HFFc6 (cell line): ENCODE results near the gene SIK1. TPM values are rescaled to one million over a fixed set of nuclear protein-coding genes. Genes with fewer than 3 reads are reported as not detected.
"Not testable (repeated sequence)": the region's sequence is repeated elsewhere in the genome, so short reads cannot be mapped to it uniquely, and the experiment has no call there.

ENCODE experiments used
- DNase-seq: peaks from one replicate; pipeline ENCODE4 v3.0.0-alpha.2; 2018
- H3K27ac Mint-ChIP-seq: 2 replicates; pipeline ENCODE4 v1.8.0; 2020; ENCODE audit warnings: mild to moderate bottlenecking, mixed read lengths
- H3K27me3 Mint-ChIP-seq: 2 replicates; pipeline ENCODE4 v1.8.0; 2021; ENCODE audit warnings: mild to moderate bottlenecking, moderate library complexity, mixed read lengths; ENCODE audit not compliant: insufficient read depth
- H3K36me3 Mint-ChIP-seq: 2 replicates; pipeline ENCODE4 v1.8.0; 2021; ENCODE audit warnings: low read depth, mixed read lengths
- H3K4me1 Mint-ChIP-seq: 2 replicates; pipeline ENCODE4 v1.8.0; 2020; ENCODE audit warnings: low read depth, mixed read lengths
- H3K4me3 Mint-ChIP-seq: 2 replicates; pipeline ENCODE4 v1.8.0; 2020; ENCODE audit warnings: mild to moderate bottlenecking, moderate library complexity, mixed read lengths
- H3K9me3 Mint-ChIP-seq: 2 replicates; pipeline ENCODE4 v1.8.0; 2020; ENCODE audit warnings: mild to moderate bottlenecking, mixed read lengths
- total RNA-seq, 6 experiments: library from RNA; stranded (reverse); fragmentation: NEBNext Ultra II Directional; extraction: Animal tissue kit (Norgen Biotek cat#: 25700); gene quantifications; 2 replicates in 1 of 6; 3 replicates in 5 of 6; pipeline ENCODE4 v1.2.3, GENCODE V29; 2021

The SIK1 gene
- total RNA-seq, 6 experiments from 2014 or later, result 3.9 to 5.5 (median 4.7) TPM

GRCh38 chr21:43451850-43452249 is 24.9 kb upstream of the SIK1 start:
- not testable (repeated sequence) for H3K36me3 Mint-ChIP-seq, H3K9me3 Mint-ChIP-seq, H3K4me3 Mint-ChIP-seq, DNase-seq, H3K27ac Mint-ChIP-seq, H3K4me1 Mint-ChIP-seq, H3K27me3 Mint-ChIP-seq

GRCh38 chr21:43450287-43450686 is 23.4 kb upstream of the SIK1 start:
- H3K9me3 Mint-ChIP-seq, DNase-seq, H3K36me3 Mint-ChIP-seq, H3K4me3 Mint-ChIP-seq, H3K27ac Mint-ChIP-seq, H3K4me1 Mint-ChIP-seq, H3K27me3 Mint-ChIP-seq: not testable (repeated sequence)

- H3K27me3 Mint-ChIP-seq, H3K27ac Mint-ChIP-seq, H3K4me3 Mint-ChIP-seq: not testable (repeated sequence)
Observed at GRCh38 chr21:43447353-43447977, 20.5 kb upstream of the SIK1 start.

GRCh38 chr21:43446277-43446932 is 19.5 kb upstream of the SIK1 start:
- H3K9me3 Mint-ChIP-seq, H3K27ac Mint-ChIP-seq, DNase-seq, H3K36me3 Mint-ChIP-seq, H3K27me3 Mint-ChIP-seq, H3K4me3 Mint-ChIP-seq, H3K4me1 Mint-ChIP-seq: not testable (repeated sequence)

More at GRCh38 chr21:43447353-43447977, 20.5 kb upstream of the SIK1 start:
- not testable (repeated sequence) for H3K4me1 Mint-ChIP-seq, H3K36me3 Mint-ChIP-seq, DNase-seq, H3K9me3 Mint-ChIP-seq

- not testable (repeated sequence) for DNase-seq, H3K27me3 Mint-ChIP-seq, H3K36me3 Mint-ChIP-seq, H3K27ac Mint-ChIP-seq, H3K4me1 Mint-ChIP-seq, H3K9me3 Mint-ChIP-seq, H3K4me3 Mint-ChIP-seq
Observed at GRCh38 chr21:43444524-43444923, 17.6 kb upstream of the SIK1 start.

GRCh38 chr21:43442571-43442970 is 15.6 kb upstream of the SIK1 start:
- H3K9me3 Mint-ChIP-seq, H3K27me3 Mint-ChIP-seq, H3K4me3 Mint-ChIP-seq, DNase-seq, H3K4me1 Mint-ChIP-seq, H3K36me3 Mint-ChIP-seq, H3K27ac Mint-ChIP-seq: not testable (repeated sequence)

GRCh38 chr21:43440835-43441727 is 14.2 kb upstream of the SIK1 start:
- H3K36me3 Mint-ChIP-seq, H3K9me3 Mint-ChIP-seq, H3K4me1 Mint-ChIP-seq, H3K27ac Mint-ChIP-seq, H3K4me3 Mint-ChIP-seq, H3K27me3 Mint-ChIP-seq, DNase-seq: not testable (repeated sequence)

- H3K9me3 Mint-ChIP-seq, H3K27ac Mint-ChIP-seq, DNase-seq, H3K4me1 Mint-ChIP-seq, H3K4me3 Mint-ChIP-seq, H3K27me3 Mint-ChIP-seq, H3K36me3 Mint-ChIP-seq: not testable (repeated sequence)
Observed at GRCh38 chr21:43439316-43440075, 12.6 kb upstream of the SIK1 start.

- H3K9me3 Mint-ChIP-seq, H3K27ac Mint-ChIP-seq, H3K27me3 Mint-ChIP-seq, H3K4me1 Mint-ChIP-seq, H3K4me3 Mint-ChIP-seq, H3K36me3 Mint-ChIP-seq, DNase-seq: not testable (repeated sequence)
Observed at GRCh38 chr21:43436272-43436671, 9.3 kb upstream of the SIK1 start.

GRCh38 chr21:43433340-43434136 is 6.6 kb upstream of the SIK1 start:
- H3K27me3 Mint-ChIP-seq, H3K4me3 Mint-ChIP-seq, H3K36me3 Mint-ChIP-seq, H3K4me1 Mint-ChIP-seq, H3K27ac Mint-ChIP-seq, DNase-seq, H3K9me3 Mint-ChIP-seq: not testable (repeated sequence)

GRCh38 chr21:43430830-43431416 is 4.0 kb upstream of the SIK1 start:
- not testable (repeated sequence) for H3K4me1 Mint-ChIP-seq, DNase-seq

GRCh38 chr21:43428964-43429363 is 2.0 kb upstream of the SIK1 start:
- not testable (repeated sequence) for H3K27ac Mint-ChIP-seq, H3K27me3 Mint-ChIP-seq

More at GRCh38 chr21:43430830-43431416, 4.0 kb upstream of the SIK1 start:
- not testable (repeated sequence) for H3K4me3 Mint-ChIP-seq, H3K27ac Mint-ChIP-seq, H3K9me3 Mint-ChIP-seq, H3K36me3 Mint-ChIP-seq, H3K27me3 Mint-ChIP-seq

More at GRCh38 chr21:43428964-43429363, 2.0 kb upstream of the SIK1 start:
- not testable (repeated sequence) for H3K36me3 Mint-ChIP-seq, DNase-seq, H3K9me3 Mint-ChIP-seq, H3K4me3 Mint-ChIP-seq, H3K4me1 Mint-ChIP-seq
